SHP77 treated with DMSO at 0.1 percent for 48 hours (cell line): ENCODE results near the gene SLC66A2.
"Not testable (repeated sequence)": the region's sequence is repeated elsewhere in the genome, so short reads cannot be mapped to it uniquely, and the experiment has no call there.

Source experiments
- DNase-seq: peaks from one replicate; lab custom pipeline; 2025; lab: John Stamatoyannopoulos, UW

The SLC66A2 gene

DNA sequence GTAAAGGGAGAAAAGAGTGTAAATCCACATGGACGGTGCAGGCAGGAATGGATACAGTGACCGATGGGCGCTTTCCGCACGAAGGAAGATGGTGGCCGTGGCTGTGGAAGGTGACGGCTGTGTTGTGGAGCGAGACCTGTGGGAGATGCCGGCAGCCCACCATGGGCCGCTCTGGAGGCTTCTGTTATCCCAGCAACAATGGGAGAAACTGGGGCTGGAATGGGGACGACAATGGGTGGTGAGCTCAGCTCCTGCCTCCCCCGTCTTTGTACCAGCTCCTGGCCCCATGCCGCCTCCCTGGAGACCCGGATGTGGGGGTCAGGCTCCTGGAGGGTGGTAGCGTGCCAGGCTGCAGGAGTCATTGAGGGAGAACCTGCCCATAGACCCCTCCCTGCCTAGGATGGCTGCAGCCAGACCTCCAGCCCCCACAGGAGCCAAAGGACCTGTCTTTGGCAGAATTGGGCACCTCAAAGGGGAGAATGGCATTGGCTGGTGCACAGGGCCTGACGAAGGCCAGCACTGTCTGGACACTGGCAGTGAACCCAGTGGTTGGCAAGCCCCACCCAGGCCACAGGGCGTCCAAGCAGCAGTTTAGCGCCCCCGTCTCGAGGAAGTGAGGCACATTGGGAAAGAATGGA, 72.6 kb downstream of the SLC66A2 start:
- DNase-seq: no peak

DNA sequence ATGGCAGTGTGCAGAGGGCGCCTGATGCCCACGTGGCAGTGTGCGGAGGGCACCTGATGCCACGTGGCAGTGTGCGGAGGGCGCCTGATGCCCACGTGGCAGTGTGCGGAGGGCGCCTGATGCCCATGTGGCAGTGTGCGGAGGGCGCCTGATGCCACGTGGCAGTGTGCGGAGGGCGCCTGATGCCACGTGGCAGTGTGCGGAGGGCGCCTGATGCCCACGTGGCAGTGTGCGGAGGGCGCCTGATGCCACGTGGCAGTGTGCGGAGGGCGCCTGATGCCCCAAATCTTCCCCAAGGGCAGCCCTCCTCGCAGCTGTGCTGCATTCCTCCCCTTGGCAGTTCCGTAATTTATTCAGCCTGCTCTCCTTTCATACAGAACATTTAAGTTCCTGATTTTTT, 73.2 kb downstream of the SLC66A2 start:
- DNase-seq: not testable (repeated sequence)

DNA sequence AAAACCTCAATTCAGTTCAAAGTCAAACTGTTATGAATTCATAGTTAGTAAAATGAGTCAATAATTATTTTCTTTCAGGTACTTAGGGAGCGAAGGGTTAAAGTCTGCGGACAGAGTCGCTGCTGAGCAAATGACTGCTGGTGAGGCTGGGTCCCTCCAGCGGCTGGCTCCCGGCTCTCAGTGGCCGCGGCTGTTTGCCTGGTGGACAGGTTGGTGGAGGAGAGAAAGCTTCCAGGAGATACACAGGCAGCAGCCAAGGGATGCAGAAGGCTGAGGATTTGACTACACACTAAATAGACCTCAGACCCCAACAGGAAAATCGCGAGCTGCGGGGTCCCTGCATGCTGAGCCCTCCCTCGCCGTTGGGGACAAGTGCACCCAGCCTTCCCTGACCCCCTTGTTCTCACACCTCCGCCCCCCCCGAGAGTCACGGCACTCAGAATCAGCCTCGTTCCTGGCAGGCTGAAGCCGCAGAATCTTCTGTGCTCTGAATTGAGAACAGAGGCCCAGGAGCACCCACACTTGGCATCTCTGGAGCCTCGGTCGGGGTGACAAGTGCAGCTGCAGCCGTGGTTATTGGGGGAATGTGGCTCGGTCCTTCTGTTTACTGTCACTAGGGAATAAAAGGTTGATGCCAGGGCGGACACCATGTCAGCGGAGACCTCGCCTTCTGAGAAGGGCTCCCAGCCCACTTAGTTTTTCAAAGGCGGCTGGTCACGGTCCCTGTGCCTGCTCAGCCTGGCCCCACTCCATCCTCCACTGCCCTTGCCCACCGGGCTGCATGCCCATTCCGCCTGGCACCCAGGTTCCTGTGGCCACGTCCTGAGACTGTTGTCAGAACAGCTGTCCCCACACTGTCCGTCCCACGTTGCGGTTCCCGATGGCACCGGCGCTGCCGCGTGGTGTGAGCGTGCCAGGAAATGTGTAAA, 74.0 kb downstream of the SLC66A2 start:
- no peak for DNase-seq

DNA sequence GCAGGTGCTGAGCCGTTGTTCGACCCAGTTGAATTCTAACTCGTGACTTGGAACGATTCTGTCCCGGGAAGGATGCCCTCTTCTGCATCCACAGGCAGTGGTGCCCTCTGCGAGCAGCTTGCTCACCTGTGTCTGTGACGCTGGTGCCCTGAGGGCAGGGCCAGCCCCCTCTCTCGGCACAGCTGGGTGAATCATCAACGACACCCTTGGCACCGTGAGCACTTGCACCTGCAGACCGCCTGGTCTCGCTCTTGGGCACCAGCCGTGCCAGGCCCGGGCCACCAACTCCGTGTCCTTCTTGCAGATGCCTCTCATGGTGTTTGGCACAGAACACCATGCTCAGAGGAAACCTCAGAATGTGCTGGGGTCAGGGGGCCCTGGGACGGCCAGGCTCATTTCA, 75.0 kb downstream of the SLC66A2 start:
- no peak for DNase-seq

DNA sequence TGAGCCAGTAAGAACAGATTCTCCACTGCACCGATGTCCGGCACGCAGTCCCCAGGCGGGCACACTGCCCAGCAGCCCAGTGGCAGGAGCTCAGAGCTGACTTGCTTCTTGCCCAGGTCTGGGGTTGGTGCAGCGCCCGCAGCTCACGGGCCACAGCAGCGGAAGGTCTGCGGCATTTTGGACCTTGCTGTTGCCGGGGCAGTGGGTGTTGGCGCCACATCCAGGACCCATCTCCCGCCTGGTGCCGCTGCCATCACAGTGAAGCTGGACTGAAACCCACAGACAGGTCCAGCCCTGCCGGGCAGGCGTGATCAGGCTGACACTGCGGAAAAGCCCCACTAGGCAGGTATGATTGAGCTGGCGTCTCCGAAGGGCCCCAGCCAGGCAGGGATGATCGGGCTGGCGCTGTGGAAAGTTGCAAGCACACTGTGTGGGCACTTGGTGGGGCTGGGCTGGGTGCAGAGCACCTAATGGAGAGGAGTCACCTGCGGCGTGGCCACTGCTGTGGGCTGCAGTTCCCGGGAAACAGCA, 75.5 kb downstream of the SLC66A2 start:
- DNase-seq: no peak

DNA sequence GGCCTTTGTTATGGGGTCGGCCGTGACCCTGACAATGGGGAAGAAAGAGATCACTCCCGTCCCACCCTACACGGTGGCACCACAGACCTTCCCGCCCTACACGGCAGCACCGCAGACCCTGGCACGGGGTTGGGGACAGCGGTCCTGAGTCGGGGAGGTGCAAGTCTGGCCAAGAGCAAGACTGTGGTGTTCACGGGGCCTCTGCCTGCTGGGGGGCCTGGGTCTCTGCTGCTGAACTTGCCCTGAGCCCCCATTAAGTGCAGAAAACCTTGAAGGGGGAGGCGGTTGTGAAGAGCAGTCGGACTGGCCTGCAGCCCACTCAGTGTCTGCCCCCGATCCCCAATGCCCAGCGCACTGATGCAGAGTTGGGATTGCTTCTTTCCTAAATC, 75.9 kb downstream of the SLC66A2 start:
- DNase-seq: no peak

DNA sequence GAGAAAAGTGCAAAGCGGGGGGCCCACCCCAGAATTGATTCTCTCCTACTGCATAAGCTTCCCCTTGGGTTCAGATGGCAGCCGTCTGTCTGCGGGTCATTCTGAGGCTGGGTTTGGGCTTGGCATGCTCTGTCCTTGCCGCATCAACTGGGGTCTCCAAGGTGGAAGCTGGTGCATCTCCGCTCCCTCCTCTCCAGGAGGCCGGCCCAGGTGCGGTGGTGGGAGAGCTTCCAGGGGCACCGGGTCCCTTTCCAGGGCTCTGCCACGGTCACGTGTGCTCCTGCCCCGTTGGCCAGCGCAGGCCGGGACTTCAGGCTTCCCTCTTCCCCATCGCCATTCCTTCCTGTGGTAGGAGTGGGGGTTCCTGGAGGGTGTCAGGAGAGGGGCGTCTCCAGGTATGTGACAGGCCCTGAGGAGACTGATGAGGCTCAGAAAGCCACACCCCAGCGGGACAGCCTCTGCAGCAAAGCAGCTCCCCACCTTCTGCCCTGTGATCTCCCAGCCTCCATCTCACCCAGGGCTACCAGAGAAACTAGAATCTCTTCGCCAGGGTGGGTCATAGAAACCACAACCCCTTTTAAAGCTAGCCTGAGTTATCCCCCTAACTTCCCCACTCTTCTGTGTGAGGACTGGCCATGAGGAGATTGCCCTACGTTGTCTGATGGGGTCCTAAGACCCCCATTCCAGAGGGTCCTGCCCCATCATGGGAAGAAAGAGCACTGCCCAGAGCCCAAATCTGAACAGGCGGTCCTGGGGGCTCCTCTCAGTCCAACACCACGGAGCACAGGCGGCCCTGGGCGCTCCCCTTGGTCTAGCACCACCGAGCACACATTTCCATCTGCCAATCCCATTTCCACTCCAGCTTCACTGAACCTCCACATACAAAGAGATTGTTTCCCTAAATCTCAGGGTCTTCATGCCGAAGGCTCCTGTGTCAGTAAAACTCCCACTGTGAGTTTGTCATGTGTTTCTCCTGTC, 76.6 kb downstream of the SLC66A2 start:
- no peak for DNase-seq

DNA sequence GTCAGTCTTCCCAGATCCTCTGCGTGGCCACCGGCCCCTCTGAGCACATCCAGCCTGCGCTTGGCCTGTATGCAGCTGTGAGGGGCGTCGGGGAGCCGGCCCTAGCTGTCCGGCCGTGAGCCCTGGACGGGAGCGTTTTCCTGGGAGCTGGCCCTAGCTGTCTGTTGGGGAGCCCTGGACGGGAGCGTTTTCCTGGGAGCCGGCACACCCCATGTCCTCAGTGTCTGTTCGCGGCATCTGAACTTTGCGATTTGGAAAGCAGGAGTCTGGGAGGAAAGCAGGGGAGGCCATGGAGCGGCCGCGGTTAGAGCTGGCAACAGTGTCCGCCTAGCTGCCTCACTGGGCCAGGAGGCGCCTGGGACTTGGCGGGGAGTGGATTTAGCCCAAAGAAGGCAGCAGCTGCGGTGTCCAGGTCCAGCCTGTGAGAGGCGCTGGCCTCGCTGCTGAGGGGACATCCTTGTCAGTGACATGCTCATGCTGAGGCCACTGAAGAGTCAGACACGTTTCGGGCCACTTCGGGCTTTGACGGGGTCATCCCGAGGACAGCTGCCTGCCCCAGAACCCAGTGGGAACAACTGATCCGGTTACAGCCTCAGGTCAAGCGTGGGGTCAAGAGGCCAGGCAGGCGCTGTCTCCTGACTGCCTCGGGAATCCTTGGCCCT, 77.9 kb downstream of the SLC66A2 start:
- DNase-seq: no peak

DNA sequence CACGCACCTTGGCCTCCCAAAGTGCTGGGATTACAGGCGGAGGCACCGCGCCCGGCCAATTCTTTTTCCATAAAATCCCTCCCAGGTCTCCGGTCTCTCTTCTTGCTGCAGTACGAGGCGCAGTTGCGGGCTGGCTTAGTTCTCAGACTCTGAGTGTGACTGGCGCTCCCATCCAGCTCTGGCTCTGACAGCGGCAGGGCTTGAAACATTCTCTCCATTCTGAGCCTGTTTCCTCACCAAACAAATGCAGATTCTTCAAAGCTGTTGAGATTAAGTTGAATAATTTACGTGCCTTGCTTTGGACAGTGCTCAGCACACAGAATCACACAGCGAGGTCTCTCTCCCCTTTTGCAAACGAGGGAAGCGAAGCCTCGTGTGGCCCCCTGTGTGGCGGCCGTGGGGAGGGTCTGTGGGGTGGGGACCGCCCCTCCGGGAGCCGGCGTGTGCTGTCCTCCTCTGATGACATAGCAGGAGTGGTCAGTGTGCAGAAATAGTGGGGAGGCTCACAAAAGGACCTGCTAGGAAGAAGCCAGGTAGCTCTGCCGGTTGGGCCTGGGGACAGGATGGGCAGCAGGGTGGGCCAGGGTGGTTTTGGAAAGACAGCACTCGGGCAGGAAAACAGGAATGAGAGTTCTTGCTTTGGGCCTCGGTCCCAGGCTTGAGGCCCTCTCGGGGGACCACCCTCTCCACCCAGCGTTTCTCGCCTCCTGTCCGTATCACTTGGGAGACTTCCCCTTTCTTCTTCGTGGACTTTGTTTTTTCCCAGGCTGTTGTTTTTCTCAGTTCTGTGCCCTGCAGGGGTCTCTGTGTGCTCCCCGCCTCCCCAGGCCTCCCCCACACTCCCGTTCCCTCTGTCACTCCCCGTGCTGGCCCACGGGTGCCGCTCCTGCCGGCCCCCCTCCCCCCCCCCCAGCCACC, 78.7 kb downstream of the SLC66A2 start:
- DNase-seq: no peak

DNA sequence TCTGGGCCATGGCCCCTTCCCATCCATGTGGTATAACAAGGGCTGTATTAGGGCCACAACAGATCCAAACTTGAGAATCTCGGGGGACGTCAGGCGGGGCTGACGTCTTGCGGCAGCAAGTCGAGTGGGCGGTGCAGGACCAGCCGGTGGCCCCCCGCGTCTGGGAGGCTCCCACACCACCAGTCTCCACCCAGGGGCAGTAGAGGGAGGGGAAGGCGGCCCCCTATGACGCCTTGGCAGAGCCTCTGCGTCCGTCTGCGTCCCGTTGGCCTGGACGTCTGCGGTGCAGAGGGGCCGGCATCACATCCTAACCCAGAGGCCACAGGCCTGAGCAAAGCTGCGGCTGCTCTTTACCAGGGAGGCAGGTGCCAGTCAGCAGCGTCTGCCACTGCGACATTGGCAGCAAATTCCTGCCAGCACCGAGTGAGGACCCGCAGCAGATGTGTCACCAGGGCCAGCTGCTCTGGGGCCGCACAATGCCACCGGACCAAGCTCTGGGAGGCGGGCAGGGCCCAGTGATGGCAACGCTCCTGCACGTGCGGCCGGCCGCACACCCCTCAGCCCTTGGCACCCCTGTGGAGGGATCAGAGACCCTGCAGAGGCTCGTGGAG, 79.9 kb downstream of the SLC66A2 start:
- DNase-seq: no peak

DNA sequence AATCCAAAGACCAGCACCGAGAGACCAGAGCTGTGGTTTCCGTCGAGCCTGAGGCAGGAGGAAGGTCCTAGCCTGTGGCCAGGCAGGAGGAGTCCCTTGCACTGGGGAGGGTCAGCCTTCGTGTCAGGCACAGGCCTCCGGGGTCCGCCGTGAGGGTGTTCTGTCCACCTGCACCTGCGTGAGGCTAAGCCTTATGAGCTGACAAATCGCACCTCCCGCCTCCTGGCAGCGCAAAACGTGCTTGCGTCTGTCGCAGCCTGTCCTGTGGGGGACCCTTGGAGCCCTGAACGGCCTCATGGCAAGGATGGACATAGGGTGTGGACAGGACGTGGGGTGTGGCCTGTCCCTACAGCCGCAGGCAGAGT, 80.4 kb downstream of the SLC66A2 start:
- DNase-seq: no peak

DNA sequence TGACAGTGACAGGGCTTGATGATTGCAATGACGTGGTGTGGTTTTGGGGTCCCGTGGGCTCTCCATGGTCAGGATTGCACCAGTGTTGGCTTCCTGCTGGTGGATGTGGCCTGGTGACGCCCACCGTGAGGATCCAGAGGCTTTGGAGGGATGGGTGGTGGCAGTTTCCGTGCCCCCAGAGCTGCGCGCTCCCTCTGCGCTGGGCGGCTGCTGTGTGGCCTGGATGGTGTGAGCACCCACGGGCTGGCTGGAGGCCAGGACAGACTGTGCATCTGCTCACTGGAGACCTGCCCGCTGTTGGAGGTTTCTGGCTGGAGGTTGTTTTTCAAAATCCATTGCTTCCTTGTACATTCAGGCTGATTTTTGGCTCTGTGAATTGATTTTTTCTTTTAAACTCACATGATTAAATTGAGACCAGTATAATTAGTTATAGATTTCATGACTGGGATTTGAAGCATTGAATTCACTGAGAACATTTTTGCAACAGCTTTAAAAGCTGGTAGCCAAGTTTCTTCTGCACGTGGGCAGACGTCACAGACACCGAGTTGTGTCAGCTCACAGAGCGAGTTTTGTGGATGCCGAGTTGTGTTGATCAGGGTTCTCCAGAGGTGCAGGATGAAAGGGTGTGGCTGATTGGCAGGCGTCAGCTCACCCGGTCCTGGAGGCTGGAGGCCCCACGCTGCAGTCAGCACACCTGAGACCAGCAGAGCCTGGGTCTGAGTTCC, 81.0 kb downstream of the SLC66A2 start:
- DNase-seq: no peak

DNA sequence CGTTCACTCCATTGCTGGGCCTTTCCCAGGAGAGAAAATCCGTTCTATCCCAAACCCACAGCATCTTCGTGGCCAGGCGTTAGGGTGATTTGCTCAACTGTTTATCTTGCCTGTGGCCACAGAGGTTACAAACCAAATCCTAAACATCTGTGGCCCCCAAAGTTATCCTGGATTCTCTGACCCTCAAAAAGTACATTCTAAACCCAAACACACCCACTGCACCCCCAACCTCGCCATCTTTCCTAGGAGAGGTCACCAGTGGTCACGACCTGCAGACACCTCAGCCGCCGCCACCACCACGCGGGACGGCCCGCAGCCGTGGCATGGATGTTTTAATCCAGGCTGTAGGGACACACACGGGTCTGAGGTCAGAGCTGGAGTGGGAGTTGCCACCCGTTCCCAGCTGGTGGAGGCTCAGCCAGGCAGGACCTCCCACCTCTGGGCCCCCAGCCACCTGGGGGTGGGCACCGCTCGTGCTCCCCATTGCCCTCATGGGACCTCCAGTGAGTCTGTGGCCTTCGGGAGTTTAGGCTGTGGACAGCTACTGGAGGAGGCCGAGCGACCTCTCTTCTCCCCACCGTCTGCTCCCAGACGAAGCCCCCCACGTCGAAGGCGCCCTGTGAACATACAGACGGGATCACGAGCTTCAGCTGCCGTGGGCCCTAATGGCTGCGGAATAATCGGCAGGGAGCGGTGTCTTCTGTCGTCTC, 81.7 kb downstream of the SLC66A2 start:
- DNase-seq: no peak

DNA sequence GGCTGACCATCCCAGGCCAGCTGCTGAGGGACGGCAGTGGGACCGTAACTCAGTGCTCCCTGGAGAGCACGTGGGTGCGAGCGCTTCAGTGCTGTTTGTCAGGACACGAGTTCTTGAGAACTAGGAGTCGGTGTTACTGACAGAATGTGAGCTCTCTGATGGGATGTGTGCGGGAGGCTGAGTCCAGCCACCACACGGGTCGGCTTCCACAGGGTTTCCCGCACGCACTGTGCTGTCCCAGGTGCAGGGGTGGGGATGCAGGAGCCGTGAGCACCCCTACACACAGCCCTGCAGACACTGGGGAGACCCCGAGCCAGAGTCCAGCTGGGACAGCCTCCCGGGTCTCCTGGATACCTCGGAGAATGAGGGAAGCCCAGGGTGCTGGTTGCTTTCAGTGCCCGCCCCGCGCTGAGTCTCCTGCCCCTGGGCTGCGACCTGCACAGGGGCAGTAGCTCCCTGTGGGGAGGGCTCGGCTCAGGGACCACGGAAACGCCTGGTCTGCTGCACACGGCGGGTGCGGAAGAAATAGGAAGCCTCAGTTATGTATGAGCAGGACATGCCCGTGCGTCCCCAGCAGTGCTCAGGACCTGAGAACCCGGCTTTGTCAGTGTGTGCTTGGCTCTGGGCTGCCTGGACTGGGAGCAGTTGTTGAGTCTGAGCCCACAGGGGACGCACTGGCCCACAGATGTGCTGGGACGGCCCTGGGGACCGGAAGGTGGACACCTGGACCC, 82.5 kb downstream of the SLC66A2 start:
- no peak for DNase-seq

DNA sequence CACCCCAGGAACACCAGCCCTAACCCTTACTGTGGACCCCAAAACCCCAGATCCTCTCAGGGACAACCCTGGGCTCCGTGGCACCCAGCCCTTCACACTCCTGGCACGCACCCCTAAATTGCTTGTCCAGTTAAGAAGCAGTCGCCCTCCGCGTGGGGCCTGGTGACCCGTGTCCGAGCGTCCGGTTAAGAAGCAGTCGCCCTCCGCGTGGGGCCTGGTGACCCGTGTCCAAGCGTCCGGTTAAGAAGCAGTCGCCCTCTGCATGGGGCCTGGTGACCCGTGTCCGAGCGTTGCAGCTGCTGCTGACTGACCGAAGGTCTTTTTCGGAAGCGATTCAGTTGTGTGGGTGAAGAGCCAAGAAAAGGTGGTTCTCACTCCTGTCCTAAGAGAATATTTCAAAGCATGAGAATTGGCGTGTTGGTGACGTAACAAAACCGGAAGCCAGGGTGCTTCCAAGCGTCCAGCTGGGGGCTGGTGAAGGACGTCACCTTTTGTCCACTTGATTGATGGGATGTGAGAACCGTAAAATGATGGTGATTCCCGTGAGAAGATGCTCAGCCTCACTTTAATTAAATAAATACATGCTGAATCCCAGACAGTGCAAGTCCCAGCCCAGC, 83.2 kb downstream of the SLC66A2 start:
- DNase-seq: peak; percentile 35

DNA sequence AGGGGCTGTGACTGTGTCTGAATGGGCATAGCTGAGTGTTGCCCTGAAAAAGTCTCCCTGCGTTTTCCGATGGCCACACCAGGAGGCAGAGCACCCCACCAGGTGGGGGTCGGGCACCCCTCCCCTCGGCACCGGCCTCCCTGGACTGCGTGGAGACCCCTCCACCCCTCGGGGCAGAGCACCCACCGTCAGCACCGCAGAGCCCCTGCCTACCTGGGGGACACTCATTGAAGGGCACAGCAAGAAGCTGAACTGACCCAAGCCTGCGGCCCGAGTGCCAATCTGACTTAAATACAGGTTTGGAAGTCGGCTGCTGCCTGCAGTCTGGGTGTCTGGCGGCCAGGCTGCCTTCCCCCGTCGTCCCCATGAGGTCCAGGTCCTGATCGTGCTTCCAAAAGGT, 83.8 kb downstream of the SLC66A2 start:
- DNase-seq: no peak

DNA sequence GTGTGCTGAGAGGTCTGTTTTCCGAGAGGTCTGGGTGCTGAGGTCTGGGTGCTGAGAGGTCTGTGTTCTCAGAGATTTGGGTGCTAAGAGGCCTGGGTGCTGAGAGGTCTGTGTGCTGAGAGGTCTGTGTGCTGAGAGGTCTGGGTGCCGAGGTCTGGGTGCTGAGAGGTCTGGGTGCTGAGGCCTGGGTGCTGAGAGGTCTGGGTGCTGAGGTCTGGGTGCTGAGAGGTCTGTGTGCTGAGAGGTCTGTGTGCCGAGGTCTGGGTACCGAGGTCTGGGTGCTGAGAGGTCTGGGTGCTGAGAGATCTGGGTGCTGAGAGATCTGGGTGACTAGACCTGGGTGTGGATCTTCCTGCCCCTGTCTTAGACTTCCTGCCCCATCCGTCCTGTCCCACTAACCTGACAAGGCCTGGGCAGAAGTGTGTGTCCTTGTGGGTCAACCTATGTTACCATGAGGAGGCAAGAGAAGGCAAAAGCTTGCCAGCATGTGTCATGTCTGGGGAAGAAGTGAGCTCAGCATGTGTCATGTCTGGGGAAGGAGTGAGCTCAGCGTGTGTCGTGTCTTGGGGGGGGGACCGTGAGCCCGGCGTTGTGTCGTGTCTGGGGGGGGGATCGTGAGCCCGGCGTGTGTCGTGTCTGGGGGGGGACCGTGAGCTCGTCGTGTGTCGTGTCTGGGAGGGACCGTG, 84.4 kb downstream of the SLC66A2 start:
- no peak for DNase-seq
